ENCODE results near the gene ARHGAP6.
A peak's percentile ranks its signal among the peaks of the same experiment; 100 is the strongest.

Gene ARHGAP6

DNA sequence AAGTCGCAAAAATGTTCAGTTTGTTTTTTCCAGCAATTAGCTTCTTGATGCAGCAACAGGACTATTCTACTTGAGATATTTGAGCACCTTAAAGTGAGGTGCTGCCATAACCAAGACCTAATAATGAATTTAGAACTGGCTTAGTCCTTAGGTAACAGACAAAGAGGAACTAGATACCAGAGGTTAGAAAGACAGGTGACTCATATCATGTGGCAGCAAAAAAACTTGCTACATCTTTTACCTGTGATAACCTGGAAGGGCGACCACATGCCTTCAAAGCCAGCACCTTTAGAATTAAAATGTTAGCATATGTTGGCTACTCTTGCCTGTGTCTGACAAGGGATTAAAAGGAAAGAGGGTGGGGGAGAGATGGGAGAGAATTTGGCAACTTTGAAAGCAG lies 90.4 kb downstream of the ARHGAP6 start:
- DNase-seq (ENCODE audit: low read depth in 2 of 2), result no peak

DNA sequence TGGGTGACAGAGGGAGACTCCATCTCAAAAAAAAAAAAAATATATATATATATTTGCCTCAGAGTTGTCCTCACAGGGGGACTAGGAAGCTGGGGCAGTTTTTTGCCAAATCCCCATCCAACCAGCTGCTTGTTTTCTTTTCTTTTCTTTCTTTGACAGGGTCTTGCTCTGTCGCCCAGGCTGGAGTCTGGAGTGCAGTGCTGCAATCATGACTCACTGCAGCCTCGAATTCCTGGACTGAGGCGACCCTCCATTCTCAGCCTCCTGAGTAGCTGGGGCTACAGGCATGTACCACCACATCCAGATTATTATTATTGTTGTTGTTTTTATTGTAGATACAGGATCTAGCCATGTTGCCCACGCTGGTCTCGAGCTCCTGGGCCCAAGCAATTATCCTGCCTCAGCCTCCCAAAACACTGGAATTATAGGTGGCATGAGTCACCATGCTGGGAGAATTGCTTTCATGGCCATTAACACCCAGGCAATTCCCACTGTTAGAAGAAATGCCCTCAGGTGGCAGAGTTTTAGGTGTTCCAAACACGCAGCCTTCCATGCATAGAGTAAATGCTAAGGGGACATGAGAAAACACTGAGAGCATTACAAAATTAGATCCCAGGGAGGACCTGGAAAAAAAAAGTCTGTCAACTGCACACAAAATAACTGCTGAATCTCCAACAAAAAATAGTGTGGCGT lies 98.0 kb downstream of the ARHGAP6 start:
- DNase-seq (ENCODE audit: low read depth in 2 of 2), result no peak

DNA sequence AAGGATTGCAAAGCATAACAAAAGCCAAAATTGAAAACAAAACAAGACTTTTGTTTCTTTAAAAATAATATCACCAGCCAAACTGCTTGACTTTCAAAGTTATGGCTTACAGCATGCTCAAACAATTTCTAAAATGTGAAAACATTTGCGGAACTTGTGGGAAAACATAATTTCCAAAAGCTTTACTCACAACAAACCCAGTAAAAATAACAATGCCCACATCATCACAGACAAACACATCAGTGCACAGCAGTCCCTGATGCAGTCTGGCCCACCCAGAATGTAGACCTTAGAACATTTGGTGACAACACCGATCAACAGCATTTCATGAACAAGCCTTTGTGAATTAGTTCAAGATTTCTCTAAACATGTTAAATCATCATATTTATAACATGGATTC lies 98.9 kb downstream of the ARHGAP6 start:
- DNase-seq (ENCODE audit: low read depth in 2 of 2), result no peak

DNA sequence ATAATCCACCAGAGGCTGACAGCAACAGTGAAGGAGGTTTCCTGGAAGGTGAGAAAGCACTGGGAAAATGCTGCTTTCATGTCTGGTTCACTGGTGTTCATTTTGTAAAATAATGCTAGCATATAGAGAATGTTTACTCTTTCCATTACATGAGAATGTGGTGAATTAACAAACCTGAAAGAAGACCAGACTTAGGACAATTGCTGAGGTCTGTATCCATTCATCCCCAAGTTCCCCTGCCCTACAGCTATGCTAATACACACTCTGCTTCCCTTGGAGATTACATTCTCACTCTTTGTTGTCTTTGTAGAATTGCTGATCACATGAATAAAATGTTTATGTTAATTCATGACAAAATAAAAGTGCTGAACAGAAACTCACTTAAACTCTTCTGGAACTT lies 99.5 kb downstream of the ARHGAP6 start:
- no peak for DNase-seq (ENCODE audit: low read depth in 2 of 2)

DNA sequence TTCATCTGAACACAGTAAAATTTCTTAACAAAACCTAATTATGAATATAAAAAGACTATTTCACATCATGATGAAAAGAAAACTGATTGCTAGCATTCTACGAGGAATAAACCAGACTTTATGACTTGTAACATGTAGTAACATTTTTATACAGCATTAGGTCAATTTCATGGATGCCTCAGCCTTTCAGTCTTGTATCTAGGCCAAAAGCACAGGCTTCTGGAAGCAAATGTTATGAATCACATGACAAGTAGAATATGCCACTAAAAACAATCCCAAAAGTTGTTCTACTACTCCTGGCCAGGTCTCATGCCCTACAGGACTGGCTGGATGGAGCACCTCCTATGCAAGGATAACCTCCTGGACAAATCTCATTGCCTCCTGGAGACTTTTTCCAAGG lies 101.2 kb downstream of the ARHGAP6 start:
- DNase-seq (ENCODE audit: low read depth in 2 of 2), result no peak

DNA sequence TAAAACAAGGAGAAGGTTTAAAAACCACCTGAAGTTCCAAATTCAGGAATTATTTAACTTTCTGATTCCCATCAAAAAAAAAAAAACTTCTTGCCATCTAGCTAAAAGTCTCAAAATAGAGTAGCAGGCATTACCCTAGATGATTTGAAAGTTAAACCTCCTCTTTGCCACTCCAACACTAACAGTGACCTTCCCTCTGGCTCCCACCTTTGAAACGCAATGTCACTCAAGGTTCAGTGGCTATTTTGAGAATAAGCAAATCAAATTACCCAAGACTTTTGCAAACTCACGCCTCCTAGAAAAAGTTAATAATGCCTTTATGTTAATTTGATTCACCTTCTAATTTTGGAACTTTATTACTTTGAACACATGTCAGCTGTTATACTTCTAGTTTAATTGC lies 103.2 kb downstream of the ARHGAP6 start:
- DNase-seq (ENCODE audit: low read depth in 2 of 2), result no peak

DNA sequence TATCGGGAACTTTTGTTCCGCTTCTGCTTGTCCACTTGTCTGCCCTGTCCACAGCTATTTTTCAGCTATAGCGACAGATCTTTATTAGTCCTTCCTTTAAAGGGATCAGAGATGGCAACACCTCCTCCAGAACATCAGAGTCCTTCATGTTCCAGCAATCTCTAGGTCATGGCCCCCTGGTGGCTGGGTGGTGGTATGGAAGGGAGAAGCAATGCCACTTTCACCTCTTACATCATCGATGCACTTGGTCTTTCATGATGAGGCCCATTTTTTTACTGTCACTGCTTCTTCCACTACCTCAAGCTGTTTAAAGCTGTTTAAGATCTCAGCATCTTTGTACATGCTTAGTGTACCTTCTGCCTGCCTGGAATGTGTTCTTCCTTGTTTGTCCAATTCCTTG lies 106.7 kb downstream of the ARHGAP6 start:
- no peak for DNase-seq (ENCODE audit: low read depth in 2 of 2)

DNA sequence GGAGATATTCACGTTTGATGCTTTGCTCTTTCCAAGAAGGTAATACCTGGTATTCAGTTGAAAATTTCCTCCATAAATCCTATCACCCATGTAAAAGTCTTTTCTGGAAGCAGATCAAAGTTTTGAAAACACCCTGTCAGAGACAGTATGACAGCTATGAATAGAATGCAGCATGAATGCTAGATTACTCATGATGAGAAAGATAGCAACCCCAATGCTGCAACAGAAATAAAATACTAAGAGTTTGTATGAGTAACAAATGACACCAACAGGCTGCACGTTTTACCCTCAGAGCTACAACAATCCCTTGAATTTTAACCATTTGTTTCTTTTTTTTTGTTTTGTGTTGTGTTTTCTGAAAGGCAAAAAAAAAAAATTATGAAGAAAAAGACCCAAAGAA lies 108.6 kb downstream of the ARHGAP6 start:
- DNase-seq (ENCODE audit: low read depth in 2 of 2), result no peak

DNA sequence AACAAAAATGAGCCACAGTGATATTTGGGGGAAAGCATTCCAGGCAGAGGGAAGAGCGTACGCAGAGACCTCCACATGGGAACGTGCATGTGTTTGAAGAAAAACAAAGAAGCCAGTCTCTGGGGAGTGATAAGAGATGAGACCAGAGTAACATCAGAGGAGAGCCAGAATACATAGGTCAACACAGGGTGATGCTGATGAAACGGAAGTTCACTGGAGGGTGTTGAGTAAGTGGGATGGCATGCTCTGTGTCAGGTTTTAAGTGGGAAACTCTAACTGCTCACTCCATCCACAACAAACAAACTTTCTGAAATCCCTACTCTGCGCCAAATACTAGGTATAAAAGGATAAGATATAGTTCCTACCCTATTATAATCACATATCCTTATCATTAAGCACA lies 110.0 kb downstream of the ARHGAP6 start:
- no peak for DNase-seq (ENCODE audit: low read depth in 2 of 2)

DNA sequence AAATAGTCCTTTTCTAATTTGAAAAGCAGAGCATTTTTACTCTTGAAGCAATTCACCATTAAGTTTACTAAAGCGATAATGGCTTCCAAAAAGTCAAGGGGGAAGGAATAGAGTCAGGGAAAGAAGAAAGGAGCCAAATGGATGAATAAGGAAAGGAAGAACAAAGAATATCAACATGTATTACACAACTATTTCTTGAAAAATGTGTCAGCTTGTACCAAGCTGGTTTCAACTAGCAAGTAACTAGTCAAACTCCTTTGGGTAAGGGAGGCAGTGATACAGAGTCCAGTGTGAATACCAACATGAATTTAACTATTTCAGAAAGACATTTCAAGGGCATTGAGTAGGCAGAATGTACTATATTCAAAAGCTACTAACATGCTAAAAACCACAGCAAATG lies 112.1 kb downstream of the ARHGAP6 start:
- no peak for DNase-seq (ENCODE audit: low read depth in 2 of 2)

DNA sequence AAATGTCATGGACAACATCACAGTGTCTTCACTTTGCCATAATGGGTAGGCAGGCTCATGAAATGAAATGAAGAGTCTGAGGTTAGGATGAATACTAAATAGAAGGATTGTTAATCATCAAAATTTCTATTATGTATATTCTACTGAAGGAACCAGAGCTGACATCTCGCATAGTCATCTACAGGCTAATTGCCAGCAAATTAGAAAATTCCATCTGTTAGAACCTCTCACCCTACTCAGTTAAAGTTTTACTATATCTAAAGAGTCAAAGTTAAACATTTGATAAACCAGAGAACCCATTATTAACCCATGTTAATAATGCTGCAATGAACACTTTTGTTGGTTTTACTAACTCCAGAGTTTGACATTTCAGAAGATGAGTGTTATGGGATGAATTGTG lies 114.6 kb downstream of the ARHGAP6 start:
- DNase-seq (ENCODE audit: low read depth in 2 of 2), result no peak

DNA sequence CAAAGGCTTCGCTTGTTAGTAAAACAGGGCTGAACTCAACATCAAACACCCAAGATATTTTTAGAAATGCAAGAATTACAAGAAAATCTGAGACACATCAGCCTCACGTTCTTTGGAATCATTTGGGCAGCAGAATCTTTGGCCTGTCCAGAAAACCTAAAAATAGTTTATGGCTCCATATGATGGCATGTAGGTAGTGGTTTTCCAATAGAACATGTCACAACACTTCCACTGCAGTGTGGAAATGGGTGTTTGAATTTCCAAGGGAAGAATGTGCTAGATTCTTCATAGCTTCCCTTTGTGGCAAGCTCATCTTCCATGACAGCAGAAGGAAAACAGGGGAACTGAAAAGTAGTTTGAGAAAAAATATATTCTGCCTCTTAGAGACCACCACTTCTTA lies 118.8 kb downstream of the ARHGAP6 start:
- DNase-seq (ENCODE audit: low read depth in 2 of 2), result no peak

DNA sequence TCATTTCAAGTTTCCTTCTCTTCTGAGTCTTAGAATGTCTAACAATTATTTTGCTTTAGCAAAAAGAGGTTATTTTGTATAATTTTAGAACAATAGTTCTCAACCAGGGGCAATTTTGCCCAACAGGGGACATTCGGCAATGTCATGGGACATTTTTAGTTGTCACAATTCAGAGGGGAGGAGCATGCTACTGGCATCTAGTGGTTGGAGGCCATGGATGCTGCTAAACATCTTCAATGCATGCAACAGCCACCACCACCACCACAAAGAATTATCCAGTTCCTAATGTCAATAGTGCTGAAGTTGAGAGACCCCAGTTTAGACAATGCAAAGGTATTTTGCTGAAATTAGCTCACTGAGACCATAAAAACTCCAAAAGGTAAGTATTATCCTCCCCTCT lies 122.5 kb downstream of the ARHGAP6 start:
- no peak for DNase-seq (ENCODE audit: low read depth in 2 of 2)

DNA sequence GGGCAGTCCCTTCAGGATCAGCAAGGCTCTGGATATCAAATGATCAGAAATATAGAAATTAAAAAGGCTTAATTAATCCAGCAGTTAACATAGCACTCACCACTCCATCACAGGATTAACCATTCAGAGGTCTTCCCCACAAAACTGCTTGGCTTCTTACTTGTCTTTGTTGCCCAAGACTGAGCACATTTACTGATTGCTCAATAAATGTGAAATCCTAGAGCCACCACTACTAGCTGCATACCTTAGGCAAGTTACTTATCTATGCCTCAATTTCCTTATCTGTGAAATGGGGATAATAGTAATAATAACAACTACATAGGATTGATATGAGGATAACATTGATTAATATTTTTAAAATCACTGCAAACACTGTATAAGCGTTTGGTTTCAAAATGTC lies 124.2 kb downstream of the ARHGAP6 start:
- no peak for DNase-seq (ENCODE audit: low read depth in 2 of 2)

DNA sequence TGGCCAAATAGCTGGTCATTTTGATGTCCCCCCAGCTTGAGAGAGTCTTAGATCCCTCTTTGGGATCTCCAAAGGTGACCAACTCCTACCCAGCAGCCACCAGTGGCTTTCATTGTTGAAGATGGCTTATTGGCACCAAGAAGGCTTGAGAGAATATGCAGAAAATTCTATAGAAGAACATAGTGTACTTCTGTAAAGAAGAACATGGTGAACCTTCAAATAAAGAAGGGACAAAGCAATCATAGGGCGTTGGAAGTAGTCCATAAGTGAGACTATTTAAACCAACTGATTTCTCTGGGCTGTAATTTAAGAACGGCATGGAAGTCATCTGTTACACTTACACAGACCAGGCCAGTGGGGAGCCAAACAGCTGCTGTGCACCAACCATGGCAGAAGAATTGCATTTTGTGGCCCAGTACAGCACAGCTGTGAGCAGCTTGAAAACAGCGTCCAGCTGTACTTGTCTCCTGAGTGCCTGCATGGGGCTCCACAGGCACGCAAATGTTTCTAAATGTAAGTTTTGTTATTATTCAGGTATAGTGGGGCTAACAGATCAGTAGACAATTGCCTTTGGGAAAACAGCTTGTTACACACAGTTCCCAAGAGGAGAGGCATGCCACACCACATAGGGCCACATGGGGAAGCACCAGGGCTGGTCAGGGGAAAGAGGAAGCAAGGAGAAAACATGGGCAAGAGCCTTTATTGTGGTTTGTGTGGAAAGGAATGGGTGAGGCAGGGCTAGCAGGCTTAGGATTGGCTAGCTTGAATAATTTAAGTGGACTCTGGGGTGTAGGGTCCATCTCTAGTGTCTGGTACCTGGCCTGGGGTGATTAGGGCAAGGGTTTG lies 125.0 kb downstream of the ARHGAP6 start:
- no peak for DNase-seq (ENCODE audit: low read depth in 2 of 2)

DNA sequence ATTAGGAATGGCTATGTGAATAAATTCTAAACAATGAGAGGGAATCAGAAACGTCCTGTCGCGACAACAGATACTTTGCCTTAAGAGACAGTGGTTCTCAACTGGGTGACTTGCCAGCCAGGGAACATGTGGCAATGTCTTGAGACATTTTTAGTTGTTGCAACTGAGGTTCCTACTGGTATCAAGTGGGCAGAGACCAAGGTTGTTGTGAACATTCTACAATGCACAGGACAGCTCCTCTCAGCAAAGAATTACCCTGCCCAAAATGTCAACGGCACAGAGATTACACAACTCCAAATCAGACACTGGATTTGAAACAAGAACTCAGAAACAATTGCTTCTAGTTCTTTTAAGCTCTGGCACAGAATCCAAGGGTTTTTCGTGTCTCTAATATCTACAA lies 128.6 kb downstream of the ARHGAP6 start:
- DNase-seq (ENCODE audit: low read depth in 2 of 2), result no peak

DNA sequence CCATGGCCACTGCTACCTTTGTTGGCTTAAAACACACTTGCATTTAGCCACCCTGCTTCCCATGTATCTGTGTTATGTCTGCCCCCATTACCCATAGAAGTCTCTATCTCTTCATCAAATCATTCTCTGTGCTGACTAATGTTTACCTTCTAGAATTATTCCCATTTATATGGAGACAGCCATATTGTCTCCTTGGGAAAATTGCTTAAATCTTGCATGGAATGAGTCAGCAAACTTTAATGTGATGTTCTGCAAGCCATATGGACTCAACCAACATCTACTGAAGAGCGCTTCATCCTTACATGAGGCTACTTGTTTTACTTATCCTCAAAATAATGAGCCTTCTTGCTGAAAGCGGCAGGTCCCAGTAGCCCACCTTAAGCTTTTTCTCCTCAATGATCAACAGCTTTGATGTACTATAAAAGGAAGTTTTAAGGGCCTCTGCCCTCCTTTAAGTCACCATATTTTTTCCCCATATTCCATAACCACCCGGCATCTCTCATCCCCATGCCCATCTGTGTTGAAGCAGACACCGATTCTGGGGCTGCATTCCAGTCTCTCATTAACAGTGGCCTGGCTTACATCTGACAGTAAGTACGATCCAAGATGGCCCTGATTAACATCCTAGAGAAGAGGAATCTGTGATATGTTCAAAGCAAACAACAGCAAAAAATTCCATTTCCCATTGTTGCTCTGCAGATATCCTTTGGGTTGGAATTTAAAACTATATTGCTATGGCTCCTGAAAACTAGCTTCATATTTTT lies 130.4 kb downstream of the ARHGAP6 start:
- DNase-seq (ENCODE audit: low read depth in 2 of 2), result no peak

DNA sequence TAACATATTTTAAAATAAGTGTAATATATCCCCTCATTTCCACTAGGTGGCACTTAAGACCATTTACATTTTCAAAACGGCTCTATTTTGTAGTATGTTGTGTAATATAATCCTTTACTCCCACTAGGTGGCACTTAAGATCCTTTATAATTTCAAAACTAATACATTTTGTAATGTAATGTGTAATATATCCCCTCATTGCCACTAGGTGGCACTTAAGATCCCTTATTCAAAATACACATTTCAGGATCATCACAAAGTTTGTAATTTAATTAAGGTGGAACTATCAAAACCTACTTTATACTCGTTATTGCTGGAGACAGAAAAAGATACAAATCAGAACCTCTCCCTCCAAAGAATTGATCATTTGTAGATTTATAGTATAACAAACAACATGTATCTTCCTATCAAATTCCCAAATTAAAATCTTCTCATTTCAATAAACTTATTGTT lies 132.5 kb downstream of the ARHGAP6 start:
- peak; percentile 47 to 49 for DNase-seq (ENCODE audit: low read depth in 2 of 2)

DNA sequence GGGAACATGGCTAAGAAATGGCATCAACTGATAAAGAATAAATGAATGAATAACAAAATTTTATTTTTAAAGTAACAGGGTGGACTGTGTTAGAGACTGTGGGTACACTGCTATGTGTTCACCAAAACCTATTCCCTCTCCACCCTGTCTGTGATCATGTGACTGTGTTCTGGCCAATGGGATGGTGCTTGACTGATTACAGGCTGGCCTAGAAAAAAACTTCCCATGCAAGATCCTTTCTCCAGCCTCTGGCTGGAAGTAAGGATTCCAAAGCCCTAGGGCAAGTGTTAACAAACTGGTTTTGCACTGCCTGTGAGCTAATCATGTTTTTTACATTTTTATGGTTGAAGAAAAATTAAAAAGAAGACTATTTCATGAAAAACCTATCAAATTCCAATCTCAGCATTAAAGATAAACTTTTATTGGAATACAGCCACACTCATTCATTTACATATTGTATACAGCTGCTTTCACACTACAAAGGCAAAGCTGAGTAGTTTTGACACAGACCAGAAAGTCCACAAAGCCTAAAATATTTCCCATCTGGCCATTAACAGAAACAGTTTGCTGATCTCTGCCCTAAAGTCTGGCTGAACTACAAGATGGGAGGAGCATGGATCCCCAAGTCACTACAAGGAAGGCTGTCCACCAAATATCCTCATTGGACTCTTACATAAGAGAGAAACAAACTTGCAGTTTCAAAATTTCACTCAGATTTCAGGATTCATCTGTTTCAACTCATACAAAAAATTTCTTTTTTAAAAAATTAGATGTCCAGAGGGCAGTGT lies 133.2 kb downstream of the ARHGAP6 start:
- DNase-seq (ENCODE audit: low read depth in 2 of 2), result no peak

DNA sequence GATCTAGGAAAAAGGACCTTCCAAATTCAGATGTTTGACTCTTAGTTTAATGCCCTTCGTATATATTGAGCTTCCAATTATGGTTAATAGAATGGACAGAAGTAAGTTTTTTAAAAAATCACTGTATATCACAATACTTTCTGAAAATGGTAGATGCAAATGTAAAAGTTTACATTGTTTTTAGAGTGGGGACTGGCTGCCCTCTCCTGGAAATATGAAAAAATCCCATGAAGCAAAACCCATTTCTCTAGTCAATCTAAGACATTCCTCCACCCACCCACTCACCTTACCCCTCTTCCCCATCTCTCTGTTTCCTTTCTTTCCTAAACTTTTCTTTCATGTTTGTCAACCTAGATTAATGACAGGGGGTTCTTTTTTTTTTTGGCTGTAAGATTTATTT lies 134.5 kb downstream of the ARHGAP6 start:
- DNase-seq (ENCODE audit: low read depth in 2 of 2), result no peak

DNA sequence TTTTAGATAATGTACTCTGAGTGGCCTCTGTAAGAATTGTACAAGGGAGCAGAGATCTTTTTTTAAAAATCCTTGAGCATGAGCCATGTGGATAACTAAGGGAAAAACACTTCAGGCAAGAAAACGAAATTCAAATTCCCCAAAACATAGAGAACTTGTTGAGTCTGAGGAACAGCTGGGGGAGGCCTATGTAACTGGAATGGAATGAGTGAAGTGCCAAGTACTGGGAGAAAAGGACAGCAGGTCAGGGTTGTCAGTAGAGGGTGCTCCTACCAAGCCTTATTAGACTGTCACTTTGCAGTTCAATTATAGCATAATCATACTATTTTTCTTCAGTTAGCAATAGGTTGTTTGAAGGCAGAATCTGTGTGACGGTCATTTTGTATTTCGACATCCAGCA lies 135.1 kb downstream of the ARHGAP6 start:
- no peak for DNase-seq (ENCODE audit: low read depth in 2 of 2)

DNA sequence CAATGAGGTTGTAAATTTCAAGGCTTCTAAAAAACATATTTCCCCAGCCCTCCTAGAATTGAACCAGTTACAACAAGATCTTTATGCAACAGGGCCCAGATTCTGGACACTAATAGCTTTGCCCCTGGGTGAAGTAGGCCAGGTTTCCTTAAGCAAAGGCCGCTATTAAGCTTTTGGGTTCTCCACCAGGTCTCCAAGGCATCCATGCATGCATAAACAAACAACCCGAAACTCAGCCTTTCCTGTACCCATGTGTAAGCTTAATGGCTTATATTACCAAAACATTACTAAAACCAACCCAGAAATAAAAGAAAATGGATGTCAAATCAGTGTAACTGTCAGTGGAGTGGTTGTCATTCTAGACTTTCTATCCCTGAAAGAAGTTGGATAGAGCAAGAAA lies 137.1 kb downstream of the ARHGAP6 start:
- DNase-seq (ENCODE audit: low read depth in 2 of 2), result no peak
